NCI-H1436 (cell line): ENCODE measurements around the gene PRAMEF13.
"Not testable (repeated sequence)": the region's sequence is repeated elsewhere in the genome, so short reads cannot be mapped to it uniquely, and the experiment has no call there.

Experiments
- DNase-seq: peaks from one replicate; lab custom pipeline; 2025; lab: John Stamatoyannopoulos, UW

The PRAMEF13 gene, protein sequence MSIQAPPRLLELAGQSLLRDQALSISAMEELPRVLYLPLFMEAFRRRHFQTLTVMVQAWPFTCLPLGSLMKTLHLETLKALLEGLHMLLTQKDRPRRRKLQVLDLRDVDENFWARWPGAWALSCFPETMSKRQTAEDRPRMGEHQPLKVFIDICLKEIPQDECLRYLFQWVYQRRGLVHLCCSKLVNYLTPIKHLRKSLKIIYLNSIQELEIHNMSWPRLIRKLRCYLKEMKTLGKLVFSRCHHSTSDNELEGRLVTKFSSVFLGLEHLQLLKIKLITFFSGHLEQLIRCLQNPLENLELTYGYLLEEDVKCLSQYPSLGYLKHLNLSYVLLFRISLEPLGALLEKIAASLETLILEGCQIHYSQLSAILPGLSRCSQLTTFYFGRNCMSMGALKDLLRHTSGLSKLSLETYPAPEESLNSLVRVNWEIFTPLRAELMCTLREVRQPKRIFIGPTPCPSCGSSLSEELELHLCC

DNA sequence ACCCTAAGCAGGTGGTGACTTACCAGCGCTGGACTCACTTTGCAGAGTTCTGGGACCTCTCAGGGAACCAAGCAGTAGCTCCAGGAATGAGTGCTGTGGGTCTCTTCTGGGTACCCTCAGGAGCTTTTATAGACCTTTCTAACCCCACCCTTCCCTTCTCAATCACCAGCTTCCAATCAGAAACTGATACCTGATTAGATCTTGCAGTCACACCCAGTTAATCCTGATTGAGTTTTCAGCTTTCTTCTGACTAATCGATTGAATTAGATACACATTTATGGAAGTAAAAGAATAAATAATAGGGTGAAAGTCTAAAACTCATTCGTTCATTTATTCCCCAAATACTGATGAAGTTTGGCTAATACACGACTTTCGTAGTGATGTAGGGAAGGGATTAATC is at the start of gene PRAMEF13:
TSS of gene PRAMEF13 (minus strand) at position 101 of the 400 bp plus-strand sequence. CDS start 1,820 bp downstream, outside the sequence.
- not testable (repeated sequence) for DNase-seq

DNA sequence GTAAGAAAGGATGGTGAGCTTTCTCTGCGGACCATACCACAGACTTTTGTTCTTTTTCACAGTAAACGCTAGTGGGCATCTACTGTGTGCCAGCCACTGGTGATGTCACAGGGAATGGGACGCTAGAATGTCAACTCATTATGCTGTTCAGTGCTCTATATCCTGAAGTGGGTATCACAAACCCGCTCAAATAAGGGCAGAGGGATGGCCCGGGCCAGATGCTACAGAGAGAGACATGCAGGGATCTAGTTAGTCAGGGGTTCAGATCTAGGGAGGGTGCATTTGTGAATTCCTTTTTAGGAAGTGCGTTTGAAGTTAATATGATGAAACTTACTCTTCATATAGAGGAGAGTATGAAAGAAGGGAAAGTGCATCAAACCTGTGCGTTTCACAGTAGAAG is 45.9 kb upstream of the PRAMEF13 start:
- not testable (repeated sequence) for DNase-seq

DNA sequence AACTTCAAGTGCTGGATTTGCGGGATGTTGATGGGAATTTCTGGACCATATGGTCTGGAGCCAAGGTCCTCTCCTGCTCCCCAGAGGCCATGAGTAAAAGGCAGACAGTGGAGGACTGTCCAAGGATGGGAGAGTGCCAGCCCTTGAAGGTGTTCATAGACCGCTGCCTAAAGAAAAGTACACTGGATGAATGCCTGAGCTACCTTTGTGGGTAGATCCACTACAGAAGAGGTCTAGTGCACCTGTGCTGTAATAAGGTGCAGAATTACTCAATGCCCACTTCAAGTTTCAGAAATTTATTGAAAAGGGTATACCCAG is 45.3 kb upstream of the PRAMEF13 start:
- DNase-seq: not testable (repeated sequence)

DNA sequence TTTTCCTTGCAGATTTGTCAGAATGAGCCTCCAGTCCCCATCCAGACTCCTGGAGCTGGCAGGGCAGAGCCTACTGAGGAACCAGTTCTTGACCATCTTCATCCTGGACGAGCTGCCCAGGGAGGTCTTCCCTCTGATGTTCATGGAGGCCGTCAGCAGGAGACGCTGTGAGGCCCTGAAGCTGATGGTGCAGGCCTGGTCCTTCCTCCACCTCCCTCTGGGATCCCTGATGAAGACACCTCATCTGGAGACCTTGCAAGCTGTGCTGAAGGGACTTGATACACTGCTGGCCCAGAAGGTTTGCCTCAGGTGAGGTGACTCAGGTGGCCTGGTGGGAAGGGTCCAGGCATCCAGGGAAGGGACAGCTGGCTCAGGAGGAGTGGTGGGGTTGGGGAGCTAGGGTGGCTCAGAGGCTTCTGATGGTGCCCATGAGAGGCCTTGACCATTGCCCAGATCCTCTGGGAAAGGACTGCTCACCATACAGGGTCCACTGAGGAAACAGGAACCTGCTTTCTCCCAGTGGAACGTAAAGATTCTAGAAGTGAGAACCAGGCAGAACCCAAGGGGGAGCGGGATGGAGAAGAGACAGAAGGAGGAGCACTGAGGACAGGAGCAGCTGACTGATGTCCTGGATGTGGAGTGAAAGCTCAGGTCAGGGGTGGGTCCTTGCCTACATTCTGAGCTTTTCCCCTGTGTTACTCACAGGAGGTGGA is 44.8 kb upstream of the PRAMEF13 start:
- DNase-seq: not testable (repeated sequence)

DNA sequence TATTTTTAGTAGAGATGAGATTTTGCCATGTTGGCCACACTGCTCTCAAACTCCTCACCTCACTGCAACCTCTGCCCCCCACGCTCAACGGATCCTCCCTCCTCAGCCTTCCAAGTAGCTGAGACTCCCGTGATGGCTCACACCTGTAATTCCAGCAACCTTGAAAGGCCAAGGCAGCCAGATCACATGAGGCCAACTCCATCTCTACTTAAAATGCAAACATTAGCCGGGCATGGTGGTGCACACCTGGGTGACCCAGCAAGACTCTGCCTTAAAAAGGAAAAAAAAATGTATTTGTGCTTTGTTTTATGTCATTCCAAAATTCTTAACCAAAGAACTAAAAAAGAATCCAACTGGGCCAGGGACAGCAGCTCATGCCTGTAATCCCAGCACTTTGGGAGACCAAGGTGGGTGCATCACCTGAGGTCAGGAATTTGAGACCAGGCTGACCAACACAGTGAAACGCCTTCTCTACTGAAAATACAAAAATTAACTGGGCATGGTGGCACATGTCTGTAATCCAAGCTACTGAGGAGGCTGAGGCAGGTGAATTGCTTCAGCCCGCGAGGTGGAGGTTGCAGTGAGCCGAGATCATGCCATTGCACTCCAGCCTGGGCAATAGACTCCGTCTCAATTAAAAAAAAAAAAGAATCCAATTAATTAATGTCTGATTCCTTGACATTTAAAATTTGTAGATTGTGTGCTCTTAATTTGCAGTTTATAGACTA is 42.5 kb upstream of the PRAMEF13 start:
- DNase-seq: not testable (repeated sequence)

DNA sequence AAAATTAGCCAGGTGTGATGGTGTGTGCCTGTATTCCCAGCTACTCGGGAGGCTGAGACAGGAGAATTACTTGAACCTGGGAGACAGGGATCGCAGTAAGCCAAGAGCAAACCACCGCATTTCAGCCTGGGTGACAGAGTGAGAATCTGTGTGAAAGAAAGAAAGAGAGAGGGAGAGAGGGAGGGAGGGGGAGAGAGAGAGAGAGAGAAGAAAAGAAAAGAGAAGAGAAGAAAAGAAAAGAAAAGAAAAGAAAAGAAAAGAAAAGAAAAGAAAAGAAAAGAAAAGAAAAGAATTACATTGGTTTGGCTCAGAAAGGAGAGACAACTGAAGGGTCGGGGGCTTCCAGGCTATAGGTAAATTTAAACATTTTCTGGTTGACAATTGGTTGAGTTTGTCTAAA is 38.4 kb upstream of the PRAMEF13 start:
- not testable (repeated sequence) for DNase-seq

DNA sequence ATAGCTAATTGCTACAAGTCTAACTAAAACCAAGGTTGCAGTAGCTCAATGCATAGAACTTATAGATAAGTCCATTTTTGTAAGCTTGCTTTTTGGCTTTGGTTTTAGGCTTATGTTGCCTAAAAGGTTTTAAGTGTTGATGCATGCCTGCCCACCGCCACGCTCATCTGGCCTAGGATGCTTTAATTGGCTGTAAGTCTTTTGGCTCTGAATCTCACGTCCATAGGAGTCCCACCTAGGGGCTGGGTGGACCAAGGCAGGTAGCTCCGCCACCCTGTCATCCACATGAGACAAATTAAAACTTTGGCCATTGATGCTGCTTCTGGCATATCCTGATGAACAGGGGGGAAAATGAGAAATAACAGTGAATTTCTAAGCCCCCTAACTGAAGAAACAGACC is 36.4 kb upstream of the PRAMEF13 start:
- DNase-seq: not testable (repeated sequence)

DNA sequence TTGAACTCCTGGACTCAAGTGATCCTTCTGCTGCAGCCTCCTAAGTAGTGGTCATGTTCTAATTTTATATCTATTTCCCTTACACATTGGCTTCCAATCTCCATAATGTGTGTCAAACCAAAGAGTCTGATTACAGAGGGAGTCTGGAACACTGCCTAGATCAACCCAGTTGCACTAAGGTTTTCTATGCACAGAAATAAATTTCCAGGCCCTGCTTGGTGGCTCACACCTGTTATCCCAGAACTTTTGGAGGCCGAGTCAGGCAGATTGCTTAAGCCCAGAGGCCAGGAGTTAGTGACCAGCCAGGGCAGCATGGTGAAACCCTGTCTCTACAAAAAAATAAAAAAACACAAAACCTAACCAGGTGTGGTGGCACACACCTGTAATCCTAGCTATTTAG is 32.8 kb upstream of the PRAMEF13 start:
- DNase-seq: not testable (repeated sequence)

DNA sequence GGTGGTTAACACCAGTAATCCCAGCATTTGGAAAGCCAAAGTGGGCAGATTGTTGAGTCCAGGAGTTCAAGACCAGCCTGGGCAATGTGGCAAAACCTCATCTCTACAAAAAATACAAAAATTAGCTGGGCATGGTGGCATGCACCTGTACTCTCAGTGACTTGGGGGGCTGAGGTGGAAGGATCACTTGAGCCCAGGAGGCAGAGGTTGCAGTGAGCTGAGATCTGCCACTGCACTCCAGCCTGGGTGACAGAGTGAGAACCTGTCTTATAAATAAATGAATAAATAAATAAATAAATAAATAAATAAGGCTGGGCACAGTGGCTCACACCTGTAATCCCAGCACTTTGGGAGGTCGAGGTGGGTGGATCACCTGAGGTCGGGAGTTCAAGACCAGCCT is 30.8 kb upstream of the PRAMEF13 start:
- DNase-seq: not testable (repeated sequence)

DNA sequence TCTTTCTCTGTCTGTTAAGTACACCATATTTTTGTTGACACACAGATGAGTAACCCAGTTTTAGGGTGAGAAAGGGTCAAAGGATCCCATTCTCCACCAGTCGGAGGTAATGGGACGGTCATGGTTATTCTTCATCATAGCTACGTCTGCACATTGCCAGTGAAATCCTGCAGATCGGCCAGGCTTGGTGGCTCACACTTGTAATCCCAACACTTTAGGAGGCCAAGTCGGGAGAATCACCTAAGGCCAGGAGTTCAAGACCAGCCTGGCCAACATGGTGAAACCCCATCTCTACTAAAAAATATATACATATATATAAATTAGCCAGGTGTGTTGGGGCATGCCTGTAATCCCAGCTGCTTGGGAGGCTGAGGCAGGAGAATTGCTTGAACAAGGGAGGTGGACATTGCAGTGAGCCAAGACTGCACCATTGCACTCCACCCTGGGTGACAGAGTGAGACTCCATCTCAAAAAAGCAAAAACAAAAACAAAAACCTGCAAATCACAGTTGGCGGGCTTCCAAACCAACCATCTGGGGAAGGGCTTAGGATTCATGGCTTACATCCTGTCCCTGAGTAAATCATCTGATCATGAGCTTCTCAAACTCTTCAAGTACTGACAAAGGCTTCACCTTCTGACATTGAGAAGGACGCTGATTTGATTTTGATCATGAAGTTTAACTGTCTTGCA is 30.0 kb upstream of the PRAMEF13 start:
- not testable (repeated sequence) for DNase-seq

DNA sequence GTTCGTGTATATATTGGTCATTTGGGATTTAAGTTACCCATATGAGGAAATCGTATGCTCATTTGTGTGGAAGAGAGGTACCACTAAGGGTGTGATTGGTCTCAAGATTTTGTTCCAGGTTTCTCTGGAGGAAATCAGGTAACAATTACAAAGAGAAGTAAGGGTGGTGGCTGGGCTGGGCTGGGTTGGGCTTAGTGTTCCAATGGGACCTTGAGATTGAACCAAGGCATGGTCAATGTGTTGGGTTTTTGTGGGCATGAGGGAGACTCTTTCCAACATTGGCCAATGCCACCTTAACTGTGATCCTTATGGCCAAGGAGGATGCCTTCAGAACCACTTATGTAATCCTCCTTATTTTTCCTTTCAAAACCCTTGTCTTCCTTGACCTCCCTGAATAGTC is 29.4 kb upstream of the PRAMEF13 start:
- not testable (repeated sequence) for DNase-seq

DNA sequence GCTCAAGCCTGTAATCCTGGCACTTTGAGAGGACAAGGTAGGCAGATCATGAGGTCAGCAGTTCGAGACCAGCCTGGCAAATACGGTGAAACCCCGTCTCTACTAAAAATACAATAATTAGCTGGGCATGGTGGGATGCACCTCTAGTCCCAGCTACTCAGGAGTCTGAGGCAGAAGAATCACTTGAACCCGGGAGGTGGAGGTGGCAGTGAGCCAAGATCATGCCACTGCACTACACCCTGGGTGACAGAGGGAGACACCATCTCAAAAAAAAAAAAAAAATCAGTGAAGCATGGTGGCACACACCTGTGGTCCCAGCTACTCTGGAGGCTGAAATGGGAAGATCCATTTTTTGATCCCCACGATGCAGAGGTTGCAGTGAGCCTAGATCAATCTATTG is 28.9 kb upstream of the PRAMEF13 start:
- not testable (repeated sequence) for DNase-seq

DNA sequence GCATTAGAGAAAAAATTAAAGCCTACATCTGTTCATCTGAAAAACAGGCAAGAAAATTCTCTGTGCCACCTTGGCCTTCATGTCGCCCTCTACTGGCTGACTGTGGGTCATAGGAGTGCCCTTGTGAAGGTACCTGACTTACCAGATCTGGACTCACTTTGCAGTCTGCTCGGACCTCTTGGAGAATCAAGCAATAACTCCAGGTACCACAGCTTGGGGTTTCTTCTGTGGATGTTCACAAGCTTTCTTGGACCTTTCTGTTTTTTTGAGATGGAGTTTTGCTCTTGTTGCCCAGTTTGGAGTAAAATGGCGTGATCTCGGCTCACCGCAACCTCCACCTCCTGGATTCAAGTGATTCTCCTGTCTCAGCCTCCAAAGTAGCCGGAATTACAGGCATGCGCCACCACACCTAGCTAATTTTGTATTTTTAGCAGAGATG is 27.2 kb upstream of the PRAMEF13 start:
- no peak for DNase-seq

DNA sequence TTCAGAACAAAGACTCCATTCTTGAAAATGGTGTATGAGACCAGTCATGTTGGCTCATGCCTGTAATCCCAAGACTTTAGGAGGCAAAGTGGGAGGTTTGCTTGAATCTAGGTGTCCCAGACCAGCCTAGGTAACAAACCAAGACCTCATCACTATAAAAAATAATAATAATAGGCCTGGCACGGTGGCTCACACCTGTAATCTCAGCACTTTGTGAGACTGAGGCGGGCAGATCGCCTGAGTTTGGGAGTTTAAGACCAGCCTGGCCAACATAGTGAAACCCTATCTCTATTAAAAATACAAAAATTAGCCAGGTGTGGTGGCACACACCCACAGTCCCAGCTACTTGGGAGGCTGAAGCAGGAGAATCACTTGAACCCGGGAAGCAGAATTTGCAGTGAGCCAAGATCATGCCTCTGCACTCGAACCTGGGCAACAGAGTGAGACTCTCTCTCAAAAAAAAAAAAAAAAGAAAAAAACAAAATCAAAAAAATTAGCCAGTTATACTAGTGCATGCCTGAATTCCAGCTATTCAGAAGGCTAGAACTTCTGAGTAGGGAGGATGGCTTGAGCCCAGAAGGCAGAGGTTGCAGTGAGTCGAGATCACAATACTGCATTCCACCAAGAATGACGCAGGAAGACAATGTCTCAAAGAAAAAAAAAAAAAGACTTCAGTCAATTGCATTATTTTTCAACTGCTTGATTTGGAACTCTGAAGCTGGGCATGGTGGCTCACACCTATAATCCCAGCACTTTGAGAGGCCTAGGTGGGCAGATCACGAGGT is 26.3 kb upstream of the PRAMEF13 start:
- DNase-seq: not testable (repeated sequence)

DNA sequence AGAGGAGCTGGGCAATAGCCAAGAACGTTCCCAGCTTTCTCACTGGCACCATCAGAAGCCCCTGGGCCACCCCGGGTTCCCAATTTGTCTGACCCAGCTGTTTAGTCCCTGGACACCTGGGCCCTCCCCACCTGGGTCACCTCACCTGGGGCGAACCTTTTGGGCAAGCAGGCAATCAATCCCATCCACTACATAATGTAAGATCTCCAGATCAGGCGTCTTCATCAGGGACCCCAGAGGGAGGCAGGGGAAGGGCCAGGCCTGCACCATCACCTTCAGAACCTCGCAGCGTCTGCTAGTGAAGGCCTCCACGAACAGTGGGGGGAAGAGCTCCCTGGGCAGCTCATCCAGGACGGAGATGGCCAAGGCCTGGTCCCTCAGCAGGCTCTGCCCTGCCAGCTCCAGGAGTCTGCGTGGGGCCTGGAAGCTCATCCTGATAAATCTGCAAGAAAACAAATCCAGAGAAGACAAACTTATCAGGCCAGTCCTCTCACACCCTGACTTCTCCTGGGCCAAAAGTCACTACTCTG is 24.5 kb upstream of the PRAMEF13 start, which contains the start of gene PRAMEF18:
TSS of gene PRAMEF18 (minus strand) at position 480 of the 530 bp plus-strand sequence. CDS start at position 432, 48 bp downstream.
- not testable (repeated sequence) for DNase-seq

DNA sequence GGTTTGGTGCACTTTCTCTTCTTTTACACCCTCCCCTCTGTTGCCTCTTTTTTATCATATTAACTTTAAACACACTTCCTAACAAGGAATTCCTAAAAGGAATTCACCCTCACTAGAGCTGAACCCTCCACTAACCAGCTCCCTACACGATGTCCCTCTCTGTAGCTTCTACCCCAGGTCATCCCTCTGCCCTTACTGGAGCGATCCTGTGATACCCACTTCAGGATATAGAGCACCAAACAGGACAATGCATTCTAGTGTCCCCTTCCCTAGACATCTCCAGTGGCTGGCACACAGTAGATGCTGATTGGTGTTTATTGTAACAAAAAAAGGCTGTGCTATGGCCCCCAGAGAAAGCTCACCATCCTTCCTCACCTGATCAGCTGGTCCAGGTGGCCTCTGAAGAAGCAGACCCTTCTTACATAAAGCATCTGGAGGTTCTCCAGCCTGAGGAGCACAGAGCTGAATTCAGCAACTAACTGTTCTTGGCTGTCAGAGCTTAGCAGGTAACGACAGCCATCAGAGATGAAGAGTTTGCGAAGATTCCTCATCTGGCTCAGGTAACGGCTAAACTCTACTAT is 23.4 kb upstream of the PRAMEF13 start:
- no peak for DNase-seq

DNA sequence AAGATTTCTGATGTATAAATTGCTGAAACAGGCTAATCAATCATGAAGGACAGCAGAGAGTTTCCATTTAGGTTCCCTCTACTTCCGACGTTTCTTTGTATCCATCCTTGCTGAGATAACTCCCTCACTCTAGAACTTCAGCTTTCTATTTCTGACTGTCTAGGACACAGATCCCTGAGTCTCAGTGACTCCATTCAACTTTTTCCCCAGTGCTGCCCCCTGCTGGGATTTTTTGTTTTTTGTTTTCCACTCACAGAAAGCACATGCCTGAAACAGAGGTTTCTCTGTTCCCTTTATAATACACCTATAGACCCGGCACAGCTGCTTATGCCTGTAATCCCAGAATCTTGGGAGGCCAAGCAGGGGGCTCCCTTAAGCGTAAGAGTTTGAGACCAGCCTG is 21.6 kb upstream of the PRAMEF13 start:
- not testable (repeated sequence) for DNase-seq

DNA sequence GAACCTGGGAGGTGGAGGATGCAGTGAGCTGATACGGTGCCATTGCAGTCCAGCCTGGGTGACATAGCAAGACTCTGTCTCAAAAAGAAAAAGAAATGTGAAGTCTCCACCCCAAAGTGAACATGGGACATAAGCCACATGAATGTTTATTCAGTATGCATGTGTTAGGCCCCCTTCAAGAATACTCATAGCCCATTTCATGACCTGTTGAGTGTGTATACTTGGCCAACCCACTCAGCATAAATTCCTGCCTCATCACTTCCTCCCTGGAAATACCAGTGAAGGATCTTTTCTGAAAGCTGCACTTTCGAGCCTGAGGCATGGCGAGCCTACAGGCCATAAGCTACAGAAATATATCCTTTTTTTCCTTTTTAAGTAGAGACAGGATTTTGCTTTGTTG is 18.0 kb upstream of the PRAMEF13 start:
- not testable (repeated sequence) for DNase-seq

DNA sequence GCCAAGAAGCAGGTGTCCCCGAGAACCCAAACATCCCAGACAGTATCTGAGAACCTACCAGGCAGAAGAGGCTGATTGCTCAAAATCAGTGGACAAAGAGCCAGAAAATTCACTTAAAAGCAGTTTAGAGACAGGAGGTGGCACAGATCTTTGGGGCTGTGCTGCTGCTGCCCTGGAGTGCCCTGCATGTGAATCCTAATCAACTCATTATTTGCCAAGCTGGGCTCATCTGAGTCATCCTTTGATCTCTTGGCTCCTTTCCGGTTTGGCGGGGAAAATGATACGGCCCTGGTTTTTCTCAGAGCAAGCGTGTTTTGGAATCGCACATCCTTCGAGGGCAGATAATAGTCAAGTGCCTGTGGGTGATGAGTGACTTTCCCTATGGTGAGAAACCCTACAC is 15.4 kb upstream of the PRAMEF13 start:
- not testable (repeated sequence) for DNase-seq

DNA sequence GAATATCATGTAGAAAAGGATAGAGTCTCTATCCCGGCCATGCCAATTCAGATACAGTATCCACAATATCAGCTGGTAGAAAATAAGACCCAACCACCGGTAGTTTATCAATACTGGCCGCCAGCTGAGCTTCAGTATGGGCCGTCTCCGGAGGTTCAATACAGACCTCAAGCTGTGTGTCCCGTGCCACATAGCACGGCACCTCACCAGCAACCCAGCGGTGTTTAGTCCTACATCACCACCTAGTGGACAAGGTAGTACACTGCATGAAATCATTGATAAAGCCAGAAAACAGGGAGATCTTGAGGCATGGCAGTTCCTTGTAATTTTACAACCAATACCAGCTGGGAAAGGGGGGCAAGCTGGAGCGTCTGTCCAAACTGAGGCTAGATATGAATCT is 7.5 kb upstream of the PRAMEF13 start:
- not testable (repeated sequence) for DNase-seq
